Spleen (tissue), 13 donors: Measurements from ENCODE around the gene RPS27L. TPM values are rescaled to one million over a fixed set of nuclear protein-coding genes. Genes with fewer than 3 reads are reported as not detected.

ENCODE experiments used
- DNase-seq: peaks from one replicate; pipeline ENCODE4 v3.0.0-alpha.2; 2020
- H3K27ac ChIP-seq, 8 donors: fragments of 200-600 bp; sonication (generic) in 7 of 8; 1 replicate in 4 of 8; 2 replicates in 4 of 8; pipeline versions ENCODE4 v1.5.0 to v1.8.0; 2016 to 2021; ENCODE audit warnings: inconsistent platforms in 4 of 8, mild to moderate bottlenecking in 4 of 8, moderate library complexity in 1 of 8
- H3K27me3 ChIP-seq, 7 donors: fragments of 200-600 bp; sonication (generic) in 6 of 7; replicated peaks in 1 of 7; 1 replicate in 4 of 7; 2 replicates in 3 of 7; pipeline versions ENCODE4 v1.5.0 to v1.8.0; 2016 to 2021; ENCODE audit warnings: inconsistent platforms in 3 of 7, mild to moderate bottlenecking in 1 of 7
- H3K36me3 ChIP-seq, 6 donors: fragments of 200-600 bp; sonication (generic) in 5 of 6; 1 replicate in 4 of 6; 2 replicates in 2 of 6; pipeline versions ENCODE4 v1.5.0 to v1.8.0; 2016 to 2021; ENCODE audit warnings: inconsistent platforms in 2 of 6
- H3K4me1 ChIP-seq, 6 donors: fragments of 200-600 bp; sonication (generic) in 5 of 6; 1 replicate in 3 of 6; 2 replicates in 3 of 6; pipeline versions ENCODE4 v1.5.0 to v1.8.0; 2016 to 2021; ENCODE audit warnings: inconsistent platforms in 3 of 6
- H3K4me3 ChIP-seq, 8 donors: fragments of 200-600 bp; sonication (generic) in 7 of 8; 1 replicate in 4 of 8; 2 replicates in 4 of 8; pipeline versions ENCODE4 v1.5.0 to v1.8.0; 2016 to 2021; ENCODE audit warnings: inconsistent platforms in 4 of 8, mild to moderate bottlenecking in 4 of 8, moderate library complexity in 2 of 8
- H3K9me3 ChIP-seq, 8 donors: fragments of 200-600 bp; sonication (generic) in 7 of 8; 1 replicate in 4 of 8; 2 replicates in 4 of 8; pipeline versions ENCODE4 v1.5.0 to v1.8.0; 2016 to 2021; ENCODE audit warnings: inconsistent platforms in 4 of 8
- CTCF ChIP-seq, 11 experiments: fragments of 200-600 bp in 7 of 11; fragments of 450-650 bp in 4 of 11; sonication (generic) in 4 of 11; IDR thresholded peaks in 8 of 11; conservative IDR thresholded peaks in 3 of 11; 1 replicate in 7 of 11; 2 replicates in 4 of 11; pipeline versions ENCODE4 v1.4.0 to v1.8.0; 2016 to 2021; ENCODE audit warnings: antibody characterized with exemption in 11 of 11, inconsistent platforms in 4 of 11, mild to moderate bottlenecking in 1 of 11
- POLR2A ChIP-seq, 3 donors: fragments of 450-650 bp; IDR thresholded peaks; one replicate each; pipeline ENCODE4 v1.5.1; 2017; ENCODE audit warnings: antibody characterized with exemption in 3 of 3, mild to moderate bottlenecking in 1 of 3
- POLR2AphosphoS5 ChIP-seq, 3 donors: sonication (generic); formaldehyde crosslinking; IDR thresholded peaks; one replicate each; pipeline ENCODE4 v1.5.1; 2017; ENCODE audit warnings: antibody characterized with exemption in 3 of 3
- WGBS, 5 donors: extraction: QIAGEN DNeasy Blood & Tissue Kit in 3 of 5; methylation state at CpG; one replicate each; pipeline versions ENCODE4 v1.1.5 to v1.1.7; 2013 to 2018; 5-methylcytosine and 5-hydroxymethylcytosine counted together
- intact Hi-C: fragments of 100-400 bp; cut with DNase I; formaldehyde crosslinking; loops from one replicate; pipeline ENCODE4 v1.15.0; 2023; ENCODE audit warnings: low total_unique reads
- long read RNA-seq, 2 donors: transcript quantifications; one replicate each; lab custom pipeline, GENCODE V29; 2026
- polyA plus RNA-seq, 3 donors: library from polyadenylated mRNA; stranded (reverse); fragments of 200-250 nt; gene quantifications; one replicate each; pipeline ENCODE4 v1.2.1, GENCODE V29; 2013
- total RNA-seq, 7 donors: library from RNA; depleted of rRNA in 3 of 7; stranded (reverse); fragments of >200 nt in 3 of 7; fragmentation: NEBNext Ultra II Directional in 4 of 7; extraction: Animal tissue kit (Norgen Biotek cat#: 25700) in 4 of 7; gene quantifications; one replicate each; pipeline versions ENCODE4 v1.1.0 to v1.2.1, GENCODE V29; 2016 to 2021
- donor health status: healthy with polysubstance abuse.
- donor health status: DM: no; HTN: no; CAD: no; lungs with moderate emphysema.
- donor health status: DM: no; HTN: no; CAD: no.
- donor health status: Bipolar disorder and iron deficiency.
- donor health status: healthy.
- donor health status: DM: no; HTN: no; CAD: no.
- donor health status: DM: yes; HTN: yes; CAD: no.

The RPS27L gene
- total RNA-seq (10 to 100 TPM; 42.1 to 98.3 (median 64.2) TPM), polyA plus RNA-seq (100 to 1,000 TPM; 117 to 139 (median 125) TPM)
- long read RNA-seq, donor 1, full-length matches to known transcripts, result 220 of 225 reads
- long read RNA-seq, donor 1, partial matches to known transcripts, result 5 of 225 reads
- long read RNA-seq, donor 1, other reads (novel, unspliced or antisense), result 0 of 225 reads
- long read RNA-seq, donor 2, full-length matches to known transcripts, result 198 of 222 reads
- long read RNA-seq, donor 2, partial matches to known transcripts, result 24 of 222 reads
- long read RNA-seq, donor 2, other reads (novel, unspliced or antisense), result 0 of 222 reads

DNA sequence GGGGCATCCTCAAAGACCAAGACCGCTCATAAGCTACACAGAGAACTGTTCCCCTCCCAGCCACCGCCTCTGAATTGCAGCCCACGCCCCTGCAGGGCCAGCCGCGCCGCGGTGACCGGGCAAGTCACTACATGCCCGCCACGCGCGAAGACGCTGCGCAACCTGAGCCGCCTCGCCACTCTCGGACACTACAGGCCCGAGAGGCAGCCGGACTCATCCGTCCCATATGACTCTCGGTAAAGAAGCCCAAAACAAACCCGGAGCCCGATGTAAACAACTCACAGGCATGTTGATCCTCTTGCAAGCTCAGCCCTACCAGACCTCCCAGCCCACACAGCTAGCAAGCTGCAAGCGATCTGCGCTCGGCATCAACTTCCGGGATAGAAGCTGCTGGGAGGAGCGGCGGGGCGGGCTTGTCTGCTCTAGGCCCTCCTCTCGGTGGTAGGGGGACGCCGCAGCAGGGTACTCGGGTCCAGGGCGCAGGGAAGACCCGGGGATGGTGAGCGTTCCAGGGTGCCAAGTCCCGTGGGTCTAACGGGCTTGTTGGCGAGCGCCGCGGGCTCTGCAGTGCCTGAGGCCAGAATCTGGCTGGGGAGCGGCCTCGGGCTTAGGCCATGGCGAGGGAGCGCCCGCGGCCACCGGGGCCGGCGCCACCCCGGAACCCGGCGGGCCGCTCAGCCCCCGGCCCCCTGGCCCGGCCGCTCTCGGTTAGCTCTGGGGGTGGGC lies at the start of gene RPS27L:
TSS of gene RPS27L (minus strand) at position 360 of the 726 bp plus-strand sequence. CDS start at position 288, 72 bp downstream.
- Histone ChIP-seq H3K4me1 (peaks cover 14 to 52% (median 28%) of the 10 kb centered on the region in 6 donors), H3K27ac (peak within 1 kb of the TSS; percentile 95 to 99 (median 98)), H3K27me3 (no peaks in the 10 kb centered on the region), H3K9me3 (no peaks in the 10 kb centered on the region), H3K4me3 (peak within 1 kb of the TSS; percentile 75 to 96 (median 83)), H3K36me3 (peaks cover 0 to 33% (median 18%) of the 10 kb centered on the region in 6 donors)
- 0 to 1% (median 1%) methylated on average over 25 to 60 of the region's 60 CpGs for WGBS, 5 donors
- peak; percentile 98 for DNase-seq
- TF ChIP-seq CTCF (IDR thresholded peaks at IDR 0.05 in 8 of 11, conservative IDR thresholded peaks at IDR 0.05 in 3 of 11) (peak in 3 of 11 experiments; percentile 6 to 23 (median 14)), POLR2AphosphoS5 (IDR thresholded peaks at IDR 0.05) (peak; percentile 95 to 98 (median 97)), POLR2A (IDR thresholded peaks at IDR 0.05) (peak; percentile 58 to 89 (median 81))
- intact Hi-C loops, result no loop called here

DNA sequence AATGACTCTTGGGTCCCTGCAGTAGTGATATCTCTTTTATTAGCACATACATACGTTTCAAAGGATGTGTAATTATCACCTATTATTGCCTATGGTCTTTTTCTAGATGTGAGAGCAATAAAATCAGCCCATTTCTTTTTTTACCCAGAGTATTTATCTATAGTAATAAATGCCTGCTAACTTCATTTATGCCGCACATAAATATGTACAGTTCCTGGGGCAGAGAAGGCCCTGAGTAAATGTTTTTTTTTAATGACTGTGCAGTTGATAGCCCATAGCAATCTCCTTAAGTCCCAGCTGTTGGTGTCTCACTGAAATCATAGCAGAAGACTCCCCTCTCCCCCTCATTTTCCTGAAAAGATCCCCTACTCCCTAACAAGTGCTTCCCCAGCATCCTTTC lies 48.8 kb upstream of the RPS27L start:
- Histone ChIP-seq H3K4me1 (peaks cover 20 to 100% (median 81%) of the 10 kb centered on the region in 6 donors), H3K36me3 (peaks cover 0 to 31% (median 0%) of the 10 kb centered on the region in 6 donors), H3K27me3 (no peaks in the 10 kb centered on the region), H3K27ac (peak overlapping the region in 1 of 8 donors; percentile 5), H3K4me3 (no peak overlapping the region), H3K9me3 (no peaks in the 10 kb centered on the region)
- TF ChIP-seq POLR2A (IDR thresholded peaks at IDR 0.05), result no peak
- no peak for TF ChIP-seq CTCF (IDR thresholded peaks at IDR 0.05 in 8 of 11, conservative IDR thresholded peaks at IDR 0.05 in 3 of 11)
- no peak for TF ChIP-seq POLR2AphosphoS5 (IDR thresholded peaks at IDR 0.05)
- intact Hi-C loops, result no loop called here
- 84 to 91% (median 87%) methylated on average over 2 of the region's 2 CpGs for WGBS, 5 donors
- no peak for DNase-seq

DNA sequence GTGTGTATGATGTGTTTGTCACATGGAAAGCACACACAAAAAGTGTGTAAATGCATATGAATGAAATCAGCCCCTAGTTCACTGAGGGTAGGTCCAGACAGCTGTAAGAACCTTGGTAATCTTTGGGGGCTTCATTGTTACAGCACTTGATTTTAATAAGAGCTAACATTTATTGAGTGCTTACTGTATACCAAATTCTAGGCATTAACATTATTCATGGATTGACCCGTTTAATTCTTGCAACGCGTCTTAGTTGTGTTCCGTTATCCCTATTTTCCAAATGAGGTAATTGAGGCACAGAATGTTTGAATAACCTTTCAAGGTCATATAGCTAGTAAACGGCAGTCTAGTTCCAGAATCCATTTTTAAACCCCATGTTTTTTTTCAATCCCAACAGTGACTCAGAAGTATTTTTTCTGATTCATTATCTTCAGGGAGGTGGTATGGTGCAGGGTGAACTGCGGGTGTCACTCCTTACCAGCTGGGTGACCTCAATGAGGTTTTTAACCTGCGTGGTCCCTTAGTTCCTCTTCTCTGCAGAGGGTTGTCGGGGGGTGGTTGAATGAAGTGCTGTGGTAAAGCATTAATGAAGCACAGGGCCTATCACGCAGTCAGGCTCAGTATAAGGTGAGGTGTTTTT lies 46.3 kb upstream of the RPS27L start:
- Histone ChIP-seq H3K4me1 (peaks cover 17 to 100% (median 81%) of the 10 kb centered on the region in 6 donors), H3K36me3 (peaks cover 0 to 23% (median 0%) of the 10 kb centered on the region in 6 donors), H3K27ac (peak overlapping the region in 3 of 8 donors; percentile 46 to 54 (median 52)), H3K4me3 (no peak overlapping the region), H3K27me3 (no peaks in the 10 kb centered on the region), H3K9me3 (no peaks in the 10 kb centered on the region)
- no peak for TF ChIP-seq POLR2A (IDR thresholded peaks at IDR 0.05)
- peak in 1 of 3 donors; percentile 45 for TF ChIP-seq POLR2AphosphoS5 (IDR thresholded peaks at IDR 0.05)
- no peak for DNase-seq
- intact Hi-C loops, result no loop called here
- 58 to 70% (median 61%) methylated on average over 9 of the region's 9 CpGs for WGBS, 5 donors

DNA sequence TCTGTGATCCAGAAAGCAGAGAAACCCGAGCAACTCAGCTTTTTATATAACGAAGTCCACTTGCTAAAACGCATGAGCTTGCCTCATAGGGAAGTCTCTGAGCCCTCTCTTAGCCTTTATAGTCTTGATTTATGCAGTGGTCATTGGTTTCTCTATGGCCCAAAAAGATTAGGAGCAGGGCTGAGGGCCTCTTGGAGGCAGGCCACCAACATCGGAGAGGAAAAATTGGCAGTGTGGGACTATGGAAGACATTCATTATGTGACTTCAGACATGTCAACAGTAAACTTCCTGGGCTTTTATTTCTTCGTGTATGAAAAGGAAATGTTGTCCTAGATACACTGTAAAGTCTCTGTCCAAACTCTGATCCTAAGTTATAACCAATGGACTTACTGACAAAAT lies 45.6 kb upstream of the RPS27L start:
- Histone ChIP-seq H3K27ac (peak overlapping the region in 6 of 8 donors; percentile 3 to 54 (median 32)), H3K4me1 (peaks cover 17 to 100% (median 85%) of the 10 kb centered on the region in 6 donors), H3K9me3 (no peaks in the 10 kb centered on the region), H3K4me3 (no peak overlapping the region), H3K36me3 (peaks cover 0 to 20% (median 0%) of the 10 kb centered on the region in 6 donors), H3K27me3 (no peaks in the 10 kb centered on the region)
- no peak for DNase-seq
- 44 to 54% (median 51%) methylated on average over 5 of the region's 5 CpGs for WGBS, 5 donors
- intact Hi-C loops, result no loop called here
- TF ChIP-seq POLR2A (IDR thresholded peaks at IDR 0.05) (no peak), POLR2AphosphoS5 (IDR thresholded peaks at IDR 0.05) (no peak), CTCF (IDR thresholded peaks at IDR 0.05 in 8 of 11, conservative IDR thresholded peaks at IDR 0.05 in 3 of 11) (no peak)
